Hepatocyte (in vitro differentiated cells): ENCODE results near the gene GRM1. TPM values are rescaled to one million over a fixed set of nuclear protein-coding genes. Genes with fewer than 3 reads are reported as not detected.

Source experiments
- DNase-seq: peaks from one replicate; pipeline ENCODE4 v3.0.0-alpha.2; 2016; ENCODE audit warnings: low spot score
- H2AFZ ChIP-seq: fragments of 200-600 bp; sonication (generic); 2 replicates; pipeline ENCODE4 v1.6.0; 2016; ENCODE audit warnings: antibody characterized with exemption, mild to moderate bottlenecking
- H3K27ac ChIP-seq: fragments of 200-600 bp; sonication (generic); 2 replicates; pipeline ENCODE4 v1.5.1; 2016; ENCODE audit warnings: mild to moderate bottlenecking
- H3K27me3 ChIP-seq: fragments of 200-600 bp; sonication (generic); 2 replicates; pipeline ENCODE4 v1.6.1; 2016
- H3K36me3 ChIP-seq: fragments of 200-600 bp; sonication (generic); replicated peaks from 2 replicates; pipeline ENCODE4 v1.5.1; 2016; ENCODE audit warnings: low read depth; ENCODE audit not compliant: insufficient read depth
- H3K4me1 ChIP-seq: fragments of 200-600 bp; sonication (generic); 2 replicates; pipeline ENCODE4 v1.5.1; 2016; ENCODE audit warnings: mild to moderate bottlenecking, moderate library complexity; ENCODE audit not compliant: insufficient read depth
- H3K4me2 ChIP-seq: fragments of 200-600 bp; sonication (generic); 2 replicates; pipeline ENCODE4 v1.6.0; 2016
- H3K4me3 ChIP-seq: fragments of 200-600 bp; sonication (generic); 2 replicates; pipeline ENCODE4 v1.5.1; 2016; ENCODE audit warnings: mild to moderate bottlenecking
- H3K79me2 ChIP-seq: fragments of 200-600 bp; sonication (generic); 2 replicates; pipeline ENCODE4 v1.6.0; 2017; ENCODE audit warnings: mild to moderate bottlenecking
- H3K9me2 ChIP-seq: fragments of 200-600 bp; sonication (generic); replicated peaks from 2 replicates; pipeline ENCODE4 v1.6.0; 2017; ENCODE audit warnings: mild to moderate bottlenecking; ENCODE audit not compliant: insufficient read depth
- H3K9me3 ChIP-seq: fragments of 200-600 bp; sonication (generic); 2 replicates; pipeline ENCODE4 v1.5.1; 2016; ENCODE audit warnings: low read depth, mild to moderate bottlenecking
- H4K20me1 ChIP-seq: fragments of 200-600 bp; sonication (generic); 2 replicates; pipeline ENCODE4 v1.6.0; 2016; ENCODE audit warnings: mild to moderate bottlenecking; ENCODE audit not compliant: insufficient read depth, poor library complexity, severe bottlenecking
- CTCF ChIP-seq: fragments of 200-600 bp; sonication (generic); IDR thresholded peaks from 2 replicates; pipeline ENCODE4 v1.5.1; 2016; ENCODE audit warnings: antibody characterized with exemption, mild to moderate bottlenecking; ENCODE audit not compliant: poor library complexity
- EZH2 ChIP-seq: fragments of 200-600 bp; sonication (generic); IDR thresholded peaks from 2 replicates; pipeline ENCODE4 v1.6.1; 2016; ENCODE audit warnings: antibody characterized with exemption, mild to moderate bottlenecking, borderline replicate concordance
- EZH2phosphoT487 ChIP-seq: fragments of 200-600 bp; sonication (generic); IDR thresholded peaks from one replicate; pipeline ENCODE4 v1.6.1; 2018; ENCODE audit warnings: antibody characterized with exemption, mild to moderate bottlenecking, low read depth, moderate library complexity; ENCODE audit not compliant: unreplicated experiment, severe bottlenecking
- WGBS: methylation state at CpG from one replicate; pipeline ENCODE4 v1.1.6; 2016; ENCODE audit warnings: low lambda C conversion rate; ENCODE audit errors: missing lambda C conversion rate; 5-methylcytosine and 5-hydroxymethylcytosine counted together
- polyA plus RNA-seq: library from polyadenylated mRNA; unstranded; fragments of >200 nt; fragmentation: Nextera tagmentation; extraction: Ambion mirVana; gene quantifications from 2 replicates; pipeline ENCODE4 v1.2.1, GENCODE V29; 2016
- total RNA-seq: library from RNA; depleted of rRNA; stranded (reverse); fragments of >200 nt; gene quantifications from 2 replicates; pipeline ENCODE4 v1.2.3, GENCODE V29; 2014

GRM1 gene
- total and polyA plus RNA-seq, 2 experiments from 2014 or later = 0.17 TPM; not detected in 1

- H2AFZ ChIP-seq = no peak overlapping the region
- no peaks in the 10 kb centered on the region for H3K27me3 ChIP-seq
- H3K79me2 ChIP-seq = no peaks in the 10 kb centered on the region
- H3K36me3 ChIP-seq = no peaks in the 10 kb centered on the region
- no peak overlapping the region for H3K4me3 ChIP-seq
- no peak for DNase-seq
- no peak overlapping the region for H3K27ac ChIP-seq
- no peak for TF ChIP-seq EZH2
- TF ChIP-seq CTCF = no peak
- no peak for TF ChIP-seq EZH2phosphoT487
- no peaks in the 10 kb centered on the region for H4K20me1 ChIP-seq
- H3K9me2 ChIP-seq = no peaks in the 10 kb centered on the region
- no peak overlapping the region for H3K4me2 ChIP-seq
- H3K4me1 ChIP-seq = no peaks in the 10 kb centered on the region
- WGBS = 76% methylated on average over 3 of the region's 3 CpGs
- no peaks in the 10 kb centered on the region for H3K9me3 ChIP-seq
Observed at GRCh38 chr6:146090474-146090873, 61.6 kb downstream of the GRM1 start.

- Histone ChIP-seq H3K36me3 (no peaks in the 10 kb centered on the region), H3K9me3 (no peaks in the 10 kb centered on the region), H3K4me1 (no peaks in the 10 kb centered on the region), H3K27me3 (no peaks in the 10 kb centered on the region), H2AFZ (no peak overlapping the region), H3K4me3 (no peak overlapping the region), H3K27ac (no peak overlapping the region), H3K4me2 (no peak overlapping the region), H3K79me2 (no peaks in the 10 kb centered on the region), H3K9me2 (no peaks in the 10 kb centered on the region), H4K20me1 (no peaks in the 10 kb centered on the region)
- no peak for DNase-seq
- 81% methylated on average over 3 of the region's 3 CpGs for WGBS
- no peak for TF ChIP-seq CTCF
- no peak for TF ChIP-seq EZH2
- TF ChIP-seq EZH2phosphoT487 = no peak
Observed at GRCh38 chr6:146092961-146093686, 64.3 kb downstream of the GRM1 start.

- Histone ChIP-seq H3K4me3 (no peak overlapping the region), H4K20me1 (no peaks in the 10 kb centered on the region), H3K4me1 (no peaks in the 10 kb centered on the region), H3K27me3 (no peaks in the 10 kb centered on the region), H3K79me2 (no peaks in the 10 kb centered on the region), H3K9me2 (no peaks in the 10 kb centered on the region), H3K36me3 (no peaks in the 10 kb centered on the region), H3K9me3 (no peaks in the 10 kb centered on the region), H2AFZ (no peak overlapping the region), H3K27ac (no peak overlapping the region), H3K4me2 (no peak overlapping the region)
- TF ChIP-seq CTCF (no peak), EZH2 (no peak), EZH2phosphoT487 (no peak)
- 77% methylated on average over 2 of the region's 2 CpGs for WGBS
- no peak for DNase-seq
Observed at GRCh38 chr6:146095481-146095880, 66.6 kb downstream of the GRM1 start.
